Activated CD4-positive, alpha-beta T cell treated with anti-CD3 and anti-CD28 coated beads, Interleukin-2, amount 10 ng/mL, durations not matched to agents 24 days and 14 days (primary cell): ENCODE measurements around the gene PDLIM1. TPM values are rescaled to one million over a fixed set of nuclear protein-coding genes. Genes with fewer than 3 reads are reported as not detected.
A peak's percentile ranks its signal among the peaks of the same experiment; 100 is the strongest.

Source experiments
- DNase-seq: peaks from one replicate; pipeline ENCODE4 v3.0.0; 2022
- H3K27ac Mint-ChIP-seq: one replicate; pipeline ENCODE4 v1.8.0; 2022; ENCODE audit warnings: mild to moderate bottlenecking, mixed read lengths
- H3K27me3 Mint-ChIP-seq: one replicate; pipeline ENCODE4 v1.8.0; 2022; ENCODE audit warnings: mixed read lengths
- H3K36me3 Mint-ChIP-seq: one replicate; pipeline ENCODE4 v1.8.0; 2022; ENCODE audit warnings: low read depth, mild to moderate bottlenecking, mixed read lengths
- H3K4me1 Mint-ChIP-seq: one replicate; pipeline ENCODE4 v1.8.0; 2021; ENCODE audit warnings: mixed read lengths
- H3K4me3 Mint-ChIP-seq: one replicate; pipeline ENCODE4 v1.8.0; 2022; ENCODE audit warnings: mild to moderate bottlenecking, moderate library complexity, mixed read lengths
- H3K9me3 Mint-ChIP-seq: one replicate; pipeline ENCODE4 v1.8.0; 2021; ENCODE audit warnings: mixed read lengths
- intact Hi-C: fragments of 100-400 bp; cut with micrococcal nuclease; formaldehyde crosslinking; loops from one replicate; pipeline ENCODE4 v1.15.1; 2023
- total RNA-seq: library from RNA; stranded (reverse); gene quantifications from 2 replicates; pipeline ENCODE4 v1.2.3, GENCODE V29; 2022

Gene PDLIM1
- total RNA-seq, 1 donor from 2014 or later, result 3.1 TPM

DNA sequence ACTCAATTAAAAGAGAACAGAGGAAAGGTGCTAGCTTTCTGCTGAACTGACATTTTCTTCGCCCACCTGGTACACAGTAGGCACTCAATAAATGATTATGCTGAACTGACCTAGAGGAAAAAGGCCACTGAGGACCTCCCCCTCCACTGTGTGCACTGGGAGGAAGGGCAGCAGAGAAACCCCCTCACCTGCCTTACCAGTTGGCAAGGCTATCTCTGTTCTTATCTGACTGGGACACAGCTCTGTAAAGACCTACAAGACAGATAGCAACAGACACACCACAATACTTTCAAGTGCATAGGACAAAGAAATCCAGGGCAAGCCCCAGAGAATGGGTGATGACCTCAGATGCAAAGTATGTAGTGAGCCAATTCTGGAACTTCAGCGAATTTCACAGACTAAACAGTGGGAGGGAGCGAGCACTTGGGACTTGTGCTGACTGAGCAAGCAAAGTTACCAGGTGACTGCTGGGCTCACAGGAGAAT, 30.4 kb downstream of the PDLIM1 start:
- Mint-ChIP-seq H3K4me1 (peaks cover 2% of the 10 kb centered on the region), H3K9me3 (peaks cover 4% of the 10 kb centered on the region), H3K27me3 (peaks cover 6% of the 10 kb centered on the region), H3K27ac (no peak overlapping the region), H3K36me3 (peaks cover 6% of the 10 kb centered on the region), H3K4me3 (no peak overlapping the region)
- intact Hi-C loops, result no loop called here
- no peak for DNase-seq

DNA sequence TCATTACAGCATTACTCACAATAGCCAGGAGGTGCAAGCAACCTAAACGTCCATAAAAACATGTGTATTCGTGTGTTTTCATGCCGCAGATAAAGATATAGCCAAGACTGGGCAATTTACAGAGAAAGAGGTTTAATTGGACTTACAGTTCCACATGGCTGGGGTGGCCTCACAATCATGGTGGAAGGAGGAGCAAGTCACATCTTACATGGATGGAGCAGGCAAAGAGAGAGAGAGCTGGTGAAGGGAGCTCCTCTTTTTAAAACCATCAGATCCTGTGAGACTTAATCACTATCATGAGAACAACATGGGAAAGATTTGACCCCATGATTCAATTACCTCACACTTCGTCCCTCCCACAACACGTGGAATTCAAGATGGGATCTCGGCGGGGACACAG, 33.0 kb downstream of the PDLIM1 start:
- no peak for DNase-seq
- Mint-ChIP-seq H3K36me3 (peaks cover 6% of the 10 kb centered on the region), H3K27ac (no peak overlapping the region), H3K4me3 (no peak overlapping the region), H3K27me3 (peaks cover 11% of the 10 kb centered on the region), H3K9me3 (peaks cover 4% of the 10 kb centered on the region), H3K4me1 (peaks cover 2% of the 10 kb centered on the region)
- intact Hi-C loops, result no loop called here

DNA sequence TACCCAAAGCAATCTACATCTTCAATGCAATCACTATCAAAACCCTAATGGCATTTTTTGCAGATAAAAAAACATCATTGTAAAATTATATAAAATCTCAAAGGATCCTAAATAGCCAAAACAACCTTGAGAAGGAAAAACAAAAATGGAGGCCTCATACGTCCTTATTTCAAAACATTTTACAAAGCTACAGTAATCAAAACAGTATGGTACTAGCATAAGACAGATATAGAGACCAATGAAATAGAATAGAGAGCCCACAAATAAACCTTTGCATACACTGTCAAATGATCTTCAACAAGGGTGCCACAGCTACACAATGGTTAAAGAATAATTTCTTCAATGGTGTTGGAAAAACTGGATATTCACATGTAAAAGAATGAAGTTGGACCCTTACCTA, 34.5 kb downstream of the PDLIM1 start:
- H3K9me3 Mint-ChIP-seq, result peaks cover 4% of the 10 kb centered on the region

DNA sequence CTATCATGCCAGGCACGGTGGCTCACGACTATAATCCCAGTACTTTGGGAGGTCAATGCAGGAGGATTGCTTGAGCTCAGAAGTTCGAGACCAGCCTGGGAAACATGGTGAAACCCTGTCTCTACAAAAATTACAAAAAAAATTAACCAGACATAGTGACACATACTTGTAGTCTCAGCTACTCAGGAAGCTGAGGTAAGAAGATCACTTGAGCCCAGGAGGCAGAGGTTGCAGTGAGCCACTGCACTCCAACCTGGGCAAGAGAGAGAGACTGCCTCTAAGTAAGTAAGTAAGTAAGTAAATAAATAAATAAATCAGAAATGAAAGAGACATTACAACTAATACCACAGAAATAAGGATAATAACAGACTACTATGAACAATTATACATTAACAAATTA, 36.2 kb downstream of the PDLIM1 start:
- H3K4me3 Mint-ChIP-seq, result no peak overlapping the region
- intact Hi-C loops, result no loop called here
- no peak for DNase-seq
- H3K9me3 Mint-ChIP-seq, result peaks cover 4% of the 10 kb centered on the region
- H3K27me3 Mint-ChIP-seq, result peaks cover 17% of the 10 kb centered on the region
- H3K36me3 Mint-ChIP-seq, result peaks cover 6% of the 10 kb centered on the region
- no peak overlapping the region for H3K27ac Mint-ChIP-seq
- H3K4me1 Mint-ChIP-seq, result peaks cover 2% of the 10 kb centered on the region

More for the DNA sequence above, 34.5 kb downstream of the PDLIM1 start:
- H3K4me1 Mint-ChIP-seq, result peaks cover 2% of the 10 kb centered on the region
- DNase-seq, result no peak
- no peak overlapping the region for H3K27ac Mint-ChIP-seq
- H3K27me3 Mint-ChIP-seq, result peaks cover 17% of the 10 kb centered on the region
- intact Hi-C loops, result no loop called here
- no peak overlapping the region for H3K4me3 Mint-ChIP-seq
- H3K36me3 Mint-ChIP-seq, result peaks cover 6% of the 10 kb centered on the region

DNA sequence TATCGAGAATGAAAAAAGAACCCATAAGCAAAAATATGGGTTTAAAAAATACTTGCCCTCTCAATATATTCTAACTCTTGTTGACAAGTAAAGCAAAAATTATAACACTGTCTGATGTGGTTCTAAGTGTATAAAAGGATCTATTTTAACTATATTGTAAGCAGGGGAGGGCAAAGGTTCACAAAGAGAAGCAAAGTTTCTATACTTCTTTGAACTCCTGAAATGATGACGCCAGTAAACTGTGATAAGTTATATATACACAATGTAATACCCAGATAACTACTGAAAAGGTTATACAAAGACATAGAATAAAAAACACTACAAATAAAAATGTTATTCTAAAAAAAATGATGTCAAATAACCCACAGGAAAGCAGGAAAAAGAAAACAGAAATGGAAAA, 37.1 kb downstream of the PDLIM1 start:
- intact Hi-C loops, result no loop called here
- DNase-seq, result no peak
- no peak overlapping the region for H3K27ac Mint-ChIP-seq

DNA sequence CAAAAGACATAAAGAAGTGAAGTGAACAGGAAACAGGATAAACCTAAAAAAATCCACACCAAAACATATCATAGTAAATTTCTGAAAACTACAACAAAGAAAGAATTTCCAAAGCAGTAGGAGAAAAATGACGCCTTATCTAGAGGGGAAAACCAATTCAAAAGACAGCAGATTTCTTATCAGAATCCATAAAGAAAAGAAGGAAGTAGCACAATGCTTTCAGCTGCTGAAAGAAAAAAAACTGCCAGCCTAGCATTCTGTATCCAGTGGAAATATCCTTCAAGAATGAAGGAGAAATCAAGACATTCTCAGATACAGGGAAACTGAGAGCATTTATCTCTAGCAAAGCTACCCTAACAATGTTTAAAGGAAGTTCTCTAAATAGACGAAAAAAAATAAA, 37.8 kb downstream of the PDLIM1 start:
- H3K27me3 Mint-ChIP-seq, result peaks cover 15% of the 10 kb centered on the region
- peaks cover 2% of the 10 kb centered on the region for H3K4me1 Mint-ChIP-seq
- peaks cover 6% of the 10 kb centered on the region for H3K36me3 Mint-ChIP-seq
- H3K27ac Mint-ChIP-seq, result no peak overlapping the region
- no peak overlapping the region for H3K4me3 Mint-ChIP-seq
- peaks cover 4% of the 10 kb centered on the region for H3K9me3 Mint-ChIP-seq
- DNase-seq, result no peak
- intact Hi-C loops, result no loop called here

More for the DNA sequence above, 37.1 kb downstream of the PDLIM1 start:
- Mint-ChIP-seq H3K27me3 (peaks cover 17% of the 10 kb centered on the region), H3K4me3 (no peak overlapping the region), H3K4me1 (peaks cover 2% of the 10 kb centered on the region), H3K9me3 (peaks cover 4% of the 10 kb centered on the region), H3K36me3 (peaks cover 6% of the 10 kb centered on the region)

DNA sequence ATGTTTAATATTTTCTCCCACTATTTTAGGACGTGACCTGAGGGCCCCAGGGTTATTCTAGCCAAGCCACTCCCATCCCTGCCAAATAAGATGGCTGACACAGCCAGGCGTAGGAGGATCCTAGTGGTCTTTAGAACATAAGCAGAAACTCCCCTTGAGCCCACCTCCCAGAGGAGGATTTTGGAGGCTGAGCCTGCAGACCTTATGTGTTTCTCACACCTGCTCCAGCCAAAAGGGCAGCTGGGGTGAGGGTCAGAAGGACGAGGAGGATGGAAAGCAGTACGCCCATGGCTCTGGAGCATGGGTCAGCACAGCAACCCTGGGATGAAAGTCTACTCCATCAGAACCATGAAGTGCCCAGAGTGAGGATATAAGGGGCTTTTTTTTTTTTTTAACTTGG, 39.9 kb downstream of the PDLIM1 start:
- DNase-seq, result no peak
- no peak overlapping the region for H3K4me3 Mint-ChIP-seq
- no peaks in the 10 kb centered on the region for H3K36me3 Mint-ChIP-seq
- no peak overlapping the region for H3K27ac Mint-ChIP-seq
- intact Hi-C loops, result no loop called here
- H3K4me1 Mint-ChIP-seq, result peaks cover 13% of the 10 kb centered on the region
- H3K27me3 Mint-ChIP-seq, result peaks cover 13% of the 10 kb centered on the region
- H3K9me3 Mint-ChIP-seq, result peaks cover 3% of the 10 kb centered on the region

DNA sequence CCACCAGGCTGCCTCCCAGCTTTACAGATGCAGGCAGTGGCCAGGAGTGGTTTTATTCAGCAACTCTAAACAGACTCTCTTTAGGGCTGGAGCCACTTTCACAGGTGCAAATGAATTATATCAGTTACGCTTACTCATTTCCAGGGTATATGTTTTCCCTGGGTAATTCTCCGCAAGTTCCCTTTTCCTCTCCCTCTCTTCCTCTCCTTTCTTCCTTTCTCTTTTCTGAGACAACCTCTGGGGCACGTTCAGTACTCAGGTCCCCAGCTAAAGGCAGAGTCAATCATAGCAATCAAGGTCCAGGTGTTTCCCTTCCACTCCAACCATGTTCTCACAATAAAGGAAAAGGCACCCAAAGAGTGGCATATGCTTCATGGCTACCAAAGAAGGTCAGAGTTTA, 41.3 kb downstream of the PDLIM1 start:
- H3K36me3 Mint-ChIP-seq, result no peaks in the 10 kb centered on the region

DNA sequence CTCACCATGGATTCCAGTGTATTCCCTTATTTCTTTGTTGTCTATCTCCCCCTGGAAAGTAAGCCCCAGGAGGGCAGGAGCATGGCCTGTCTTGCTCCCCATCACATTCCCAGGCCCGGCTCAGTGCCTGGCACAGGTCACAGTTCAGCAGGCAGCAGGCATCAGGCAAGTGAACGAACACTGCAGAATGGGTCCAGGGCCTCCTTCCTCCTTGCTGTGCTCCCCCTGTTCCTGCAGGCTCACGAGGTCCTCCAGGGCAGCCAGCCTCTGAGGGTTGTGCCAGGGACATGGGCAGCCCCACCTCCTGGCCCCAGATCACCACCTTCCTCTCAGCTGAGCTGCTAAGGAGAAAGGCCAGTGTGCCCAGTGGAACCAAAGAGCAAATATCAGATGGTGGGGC, 41.8 kb downstream of the PDLIM1 start:
- H3K36me3 Mint-ChIP-seq, result no peaks in the 10 kb centered on the region
- H3K27me3 Mint-ChIP-seq, result peaks cover 12% of the 10 kb centered on the region
- H3K4me3 Mint-ChIP-seq, result no peak overlapping the region
- intact Hi-C loops, result loop anchor here (5.0 kb wide), 2 partner anchors 58 to 617 kb away; no protein-coding TSS in a partner anchor
- H3K9me3 Mint-ChIP-seq, result no peaks in the 10 kb centered on the region
- no peak for DNase-seq
- H3K27ac Mint-ChIP-seq, result no peak overlapping the region
- peaks cover 27% of the 10 kb centered on the region for H3K4me1 Mint-ChIP-seq

More for the DNA sequence above, 41.3 kb downstream of the PDLIM1 start:
- Mint-ChIP-seq H3K4me3 (no peak overlapping the region), H3K9me3 (no peaks in the 10 kb centered on the region), H3K4me1 (peaks cover 24% of the 10 kb centered on the region), H3K27me3 (peaks cover 12% of the 10 kb centered on the region), H3K27ac (no peak overlapping the region)
- intact Hi-C loops, result loop anchor here (5.0 kb wide), 2 partner anchors 58 to 617 kb away; no protein-coding TSS in a partner anchor
- no peak for DNase-seq

DNA sequence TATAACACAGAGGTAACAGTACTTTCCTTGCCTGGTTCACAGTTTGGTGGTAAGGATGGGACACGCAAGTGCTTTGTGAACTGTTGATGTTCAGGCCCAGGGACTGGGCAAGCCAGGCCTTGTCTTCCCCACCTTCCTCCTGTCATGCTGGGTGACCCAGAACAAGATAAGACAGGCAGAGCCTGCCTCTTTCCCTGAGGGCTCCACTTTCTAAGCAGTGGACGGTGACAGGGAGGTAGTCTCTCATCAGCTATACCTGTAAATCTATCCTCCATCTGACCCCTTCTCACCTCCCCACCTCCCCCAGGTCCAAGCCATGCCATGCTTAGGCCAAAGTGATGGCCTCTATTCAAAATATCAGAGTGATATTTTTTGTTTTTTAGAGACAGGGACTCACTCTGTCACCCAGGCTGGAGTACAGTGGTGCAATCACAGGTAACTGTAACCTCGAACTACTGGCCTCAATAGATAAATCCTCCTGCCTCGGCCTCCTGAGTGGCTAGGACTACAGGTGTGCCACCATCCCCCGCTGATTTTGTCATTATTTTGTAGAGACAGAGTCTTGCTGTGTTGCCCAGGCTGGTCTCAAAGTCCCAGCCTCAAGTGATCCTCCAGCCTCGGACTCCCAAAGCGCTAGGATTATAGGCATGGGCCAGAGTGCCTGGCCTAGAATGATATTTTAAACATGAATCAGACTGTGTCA, 42.8 kb downstream of the PDLIM1 start:
- peaks cover 8% of the 10 kb centered on the region for H3K27me3 Mint-ChIP-seq
- intact Hi-C loops, result loop anchor here (5.0 kb wide), 2 partner anchors 59 to 616 kb away; no protein-coding TSS in a partner anchor

DNA sequence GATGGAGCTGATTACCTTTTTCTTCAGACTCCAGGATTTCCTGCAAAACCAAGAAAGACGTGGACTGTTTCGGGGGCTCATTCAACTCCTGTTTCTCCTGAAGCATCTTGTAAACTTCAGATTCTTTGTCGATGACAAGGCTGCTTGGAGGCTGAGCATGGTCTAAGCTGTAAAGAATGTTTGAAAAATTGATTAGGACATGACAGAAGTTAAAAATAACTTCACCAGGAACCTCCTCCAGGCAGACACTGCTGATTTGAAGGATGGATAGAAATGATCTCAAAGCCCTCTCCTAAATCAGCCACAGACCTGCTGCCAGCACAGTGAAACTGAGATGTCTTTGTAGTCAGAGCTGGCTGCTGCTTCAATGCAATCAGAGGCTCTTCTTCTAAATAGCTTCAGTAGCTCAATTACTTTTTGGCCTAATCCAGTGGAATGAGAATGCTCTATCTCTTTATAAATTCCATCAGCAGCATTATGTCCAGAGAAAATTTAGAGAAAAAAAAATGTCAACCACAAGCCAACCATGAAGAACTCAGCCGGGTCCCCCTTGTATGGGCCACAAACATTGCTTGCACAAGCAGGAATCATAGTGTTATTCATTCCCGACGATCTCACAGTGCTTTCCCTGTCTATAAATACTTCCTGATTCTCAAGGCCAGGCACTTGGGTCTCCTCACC, 43.5 kb downstream of the PDLIM1 start:
- Mint-ChIP-seq H3K27ac (no peak overlapping the region), H3K36me3 (no peaks in the 10 kb centered on the region), H3K4me3 (no peak overlapping the region), H3K9me3 (no peaks in the 10 kb centered on the region), H3K4me1 (peaks cover 29% of the 10 kb centered on the region), H3K27me3 (peaks cover 1% of the 10 kb centered on the region)
- intact Hi-C loops, result loop anchor here (5.0 kb wide), 2 partner anchors 60 to 615 kb away; no protein-coding TSS in a partner anchor
- no peak for DNase-seq

More for the DNA sequence above, 42.8 kb downstream of the PDLIM1 start:
- Mint-ChIP-seq H3K4me3 (no peak overlapping the region), H3K27ac (no peak overlapping the region), H3K9me3 (no peaks in the 10 kb centered on the region), H3K36me3 (no peaks in the 10 kb centered on the region), H3K4me1 (peaks cover 29% of the 10 kb centered on the region)
- DNase-seq, result no peak

DNA sequence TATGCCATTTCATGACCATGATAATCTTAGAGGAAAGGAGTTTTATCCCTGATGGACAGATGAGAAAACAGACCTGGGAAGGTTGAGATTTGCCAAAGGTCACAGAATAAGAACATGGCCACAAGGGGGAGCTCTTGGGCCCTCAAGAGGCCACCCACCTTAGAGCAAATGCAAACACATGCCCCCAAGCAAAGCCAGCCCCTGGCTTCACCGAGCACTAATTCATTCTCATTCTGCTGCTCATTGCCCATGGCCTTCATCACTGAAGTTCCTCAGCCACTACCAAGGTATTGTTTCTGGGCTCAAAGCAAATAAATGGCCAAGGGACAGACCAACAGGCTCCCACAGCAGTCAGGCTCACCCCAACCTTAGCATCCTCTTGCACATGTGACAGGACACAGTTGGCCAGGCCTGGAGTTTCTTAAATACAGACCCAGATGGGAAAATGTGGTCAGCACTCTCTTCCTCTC, 44.2 kb downstream of the PDLIM1 start:
- Mint-ChIP-seq H3K27ac (peak overlapping the region; percentile 52), H3K9me3 (no peaks in the 10 kb centered on the region), H3K27me3 (no peaks in the 10 kb centered on the region), H3K4me3 (no peak overlapping the region), H3K4me1 (peaks cover 29% of the 10 kb centered on the region), H3K36me3 (no peaks in the 10 kb centered on the region)
- peak; percentile 90 for DNase-seq
- intact Hi-C loops, result loop anchor here (1.0 to 5.0 kb wide), 3 partner anchors 61 to 614 kb away; no protein-coding TSS in a partner anchor

DNA sequence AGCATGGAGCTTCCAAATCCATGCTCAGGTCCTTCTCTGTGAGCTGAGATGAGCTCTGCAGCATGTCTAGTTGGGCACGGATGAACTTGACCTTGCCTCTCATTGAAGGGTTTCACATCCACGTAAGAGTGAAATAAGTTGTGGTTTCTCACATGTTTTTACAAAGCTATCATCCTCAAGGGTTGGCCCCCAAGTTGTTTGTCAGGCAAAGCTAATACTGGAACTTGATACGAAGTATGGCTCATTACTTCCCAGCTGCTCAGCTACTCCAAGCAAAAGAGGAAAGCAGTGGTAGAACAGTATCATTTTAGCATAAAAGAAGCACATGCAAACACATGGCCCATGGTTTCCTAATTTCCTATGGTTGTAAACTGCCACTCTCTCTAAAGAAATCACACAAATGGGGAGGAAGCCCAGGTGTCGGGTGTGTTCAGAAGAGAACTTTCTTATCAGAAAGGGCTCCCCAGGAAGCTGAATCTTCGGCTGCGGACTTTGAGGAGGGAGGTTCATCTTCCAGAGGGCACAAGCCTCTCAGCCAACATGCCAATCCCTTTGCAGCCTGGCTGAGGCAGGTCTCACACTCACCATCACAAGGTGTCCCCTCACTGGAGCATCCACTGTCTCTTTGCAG, 45.3 kb downstream of the PDLIM1 start:
- peaks cover 29% of the 10 kb centered on the region for H3K4me1 Mint-ChIP-seq
- H3K9me3 Mint-ChIP-seq, result no peaks in the 10 kb centered on the region
- peak overlapping the region; percentile 53 for H3K27ac Mint-ChIP-seq
- peak overlapping the region; percentile 13 for H3K4me3 Mint-ChIP-seq
- no peaks in the 10 kb centered on the region for H3K36me3 Mint-ChIP-seq
- peak; percentile 67 for DNase-seq
- no peaks in the 10 kb centered on the region for H3K27me3 Mint-ChIP-seq
- intact Hi-C loops, result loop anchor here (1.0 to 5.0 kb wide), 5 partner anchors 9 to 613 kb away; partner anchors contain the start of gene PDLIM1
